Glutamatergic neuron (in vitro differentiated cells): ENCODE results near the gene CATSPER1. TPM values are rescaled to one million over a fixed set of nuclear protein-coding genes. Genes with fewer than 3 reads are reported as not detected.
A peak's percentile ranks its signal among the peaks of the same experiment; 100 is the strongest.

Experiments
- DNase-seq: peaks from one replicate; pipeline ENCODE4 v3.0.0; 2022
- H3K27ac Mint-ChIP-seq: one replicate; pipeline ENCODE4 v1.8.0; 2020; ENCODE audit warnings: mild to moderate bottlenecking, mixed read lengths, inconsistent platforms; ENCODE audit not compliant: unreplicated experiment
- H3K27me3 Mint-ChIP-seq: one replicate; pipeline ENCODE4 v1.8.0; 2020; ENCODE audit warnings: mild to moderate bottlenecking, moderate library complexity, mixed read lengths, inconsistent platforms; ENCODE audit not compliant: unreplicated experiment
- H3K36me3 Mint-ChIP-seq: one replicate; pipeline ENCODE4 v1.8.0; 2020; ENCODE audit warnings: mild to moderate bottlenecking, mixed read lengths, inconsistent platforms; ENCODE audit not compliant: unreplicated experiment
- H3K4me1 Mint-ChIP-seq: one replicate; pipeline ENCODE4 v1.8.0; 2020; ENCODE audit warnings: mild to moderate bottlenecking, low read depth, mixed read lengths, inconsistent platforms; ENCODE audit not compliant: unreplicated experiment
- H3K4me3 Mint-ChIP-seq: one replicate; pipeline ENCODE4 v1.8.0; 2020; ENCODE audit warnings: mild to moderate bottlenecking, mixed read lengths, inconsistent platforms; ENCODE audit not compliant: unreplicated experiment
- H3K9me3 Mint-ChIP-seq: one replicate; pipeline ENCODE4 v1.8.0; 2020; ENCODE audit warnings: mild to moderate bottlenecking, moderate library complexity, mixed read lengths, inconsistent platforms; ENCODE audit not compliant: unreplicated experiment
- long read RNA-seq: library from polyadenylated mRNA; unstranded; transcript quantifications from one replicate; pipeline ENCODE4 v2.0.0, GENCODE V29; 2020; ENCODE audit not compliant: unreplicated experiment
- total RNA-seq: library from RNA; stranded (reverse); fragmentation: NEBNext Ultra II Directional; extraction: Animal tissue kit (Norgen Biotek cat#: 25700); gene quantifications from one replicate; pipeline ENCODE4 v1.2.1, GENCODE V29; 2021; ENCODE audit not compliant: unreplicated experiment
- TF ChIP-seq, protein P1 (sequence below): fragments of 200-600 bp; sonication (generic); IDR thresholded peaks from one replicate; pipeline ENCODE4 v1.5.0; 2021; ENCODE audit not compliant: partially characterized antibody, unreplicated experiment

CATSPER1 gene
- total RNA-seq: not detected
- long read RNA-seq: 0 reads

DNA sequence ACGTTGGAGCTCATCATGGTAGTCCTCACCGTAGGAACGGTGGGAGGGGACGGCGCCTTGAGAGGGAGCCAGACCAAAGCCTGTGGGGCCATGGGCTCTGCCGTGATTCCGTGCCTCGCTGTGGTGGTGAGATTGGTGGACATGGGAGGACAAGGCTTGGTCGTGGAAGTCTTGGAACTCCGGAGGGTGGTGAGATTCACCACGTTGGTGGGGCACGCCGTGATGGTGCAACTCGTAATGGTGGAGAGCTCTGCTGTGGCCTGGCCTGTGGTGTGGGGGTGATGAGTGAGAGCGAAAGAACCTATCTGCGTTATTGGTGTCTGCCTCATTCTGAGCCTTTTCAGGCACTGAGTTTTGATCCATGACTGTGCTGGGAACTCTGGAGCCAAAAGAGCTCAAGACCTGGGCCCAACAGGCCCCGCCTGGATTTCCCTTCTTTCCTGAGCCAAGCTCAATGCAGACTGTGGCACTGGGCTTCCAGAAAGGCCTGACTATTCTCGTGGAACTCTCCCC lies at the start of gene CATSPER1:
TSS of gene CATSPER1 (minus strand) at position 463 of the 513 bp plus-strand sequence. CDS start at position 363, 100 bp downstream.
- H3K27ac Mint-ChIP-seq: no peak within 1 kb of the TSS
- H3K36me3 Mint-ChIP-seq: no peaks in the 10 kb centered on the region
- peaks cover 17% of the 10 kb centered on the region for H3K27me3 Mint-ChIP-seq
- TF ChIP-seq, protein P1, sequence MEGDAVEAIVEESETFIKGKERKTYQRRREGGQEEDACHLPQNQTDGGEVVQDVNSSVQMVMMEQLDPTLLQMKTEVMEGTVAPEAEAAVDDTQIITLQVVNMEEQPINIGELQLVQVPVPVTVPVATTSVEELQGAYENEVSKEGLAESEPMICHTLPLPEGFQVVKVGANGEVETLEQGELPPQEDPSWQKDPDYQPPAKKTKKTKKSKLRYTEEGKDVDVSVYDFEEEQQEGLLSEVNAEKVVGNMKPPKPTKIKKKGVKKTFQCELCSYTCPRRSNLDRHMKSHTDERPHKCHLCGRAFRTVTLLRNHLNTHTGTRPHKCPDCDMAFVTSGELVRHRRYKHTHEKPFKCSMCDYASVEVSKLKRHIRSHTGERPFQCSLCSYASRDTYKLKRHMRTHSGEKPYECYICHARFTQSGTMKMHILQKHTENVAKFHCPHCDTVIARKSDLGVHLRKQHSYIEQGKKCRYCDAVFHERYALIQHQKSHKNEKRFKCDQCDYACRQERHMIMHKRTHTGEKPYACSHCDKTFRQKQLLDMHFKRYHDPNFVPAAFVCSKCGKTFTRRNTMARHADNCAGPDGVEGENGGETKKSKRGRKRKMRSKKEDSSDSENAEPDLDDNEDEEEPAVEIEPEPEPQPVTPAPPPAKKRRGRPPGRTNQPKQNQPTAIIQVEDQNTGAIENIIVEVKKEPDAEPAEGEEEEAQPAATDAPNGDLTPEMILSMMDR: no peak
- H3K4me3 Mint-ChIP-seq: no peak within 1 kb of the TSS
- DNase-seq: no peak
- H3K9me3 Mint-ChIP-seq: peaks cover 5% of the 10 kb centered on the region
- no peaks in the 10 kb centered on the region for H3K4me1 Mint-ChIP-seq

DNA sequence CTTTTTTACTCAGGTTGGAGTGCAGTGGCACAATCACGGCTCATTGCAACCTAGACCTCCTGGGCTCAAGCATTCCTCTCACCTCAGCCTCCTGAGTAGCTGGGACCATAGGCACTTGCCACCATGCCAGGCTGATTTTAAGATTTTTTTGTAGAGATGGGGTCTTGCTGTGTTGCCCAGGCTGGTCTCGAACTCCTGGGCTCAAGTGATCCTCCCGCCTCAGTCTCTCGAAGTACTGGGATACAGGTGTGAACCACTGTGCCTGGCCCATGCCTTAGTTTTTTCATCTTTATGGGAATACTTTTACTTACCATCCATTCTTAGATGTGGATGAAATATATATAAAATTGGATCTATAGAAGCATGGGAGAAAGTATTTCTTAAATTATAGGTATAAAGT lies 49.0 kb upstream of the CATSPER1 start:
- no peaks in the 10 kb centered on the region for H3K27me3 Mint-ChIP-seq
- H3K4me3 Mint-ChIP-seq: no peak overlapping the region
- H3K4me1 Mint-ChIP-seq: peaks cover 18% of the 10 kb centered on the region

DNA sequence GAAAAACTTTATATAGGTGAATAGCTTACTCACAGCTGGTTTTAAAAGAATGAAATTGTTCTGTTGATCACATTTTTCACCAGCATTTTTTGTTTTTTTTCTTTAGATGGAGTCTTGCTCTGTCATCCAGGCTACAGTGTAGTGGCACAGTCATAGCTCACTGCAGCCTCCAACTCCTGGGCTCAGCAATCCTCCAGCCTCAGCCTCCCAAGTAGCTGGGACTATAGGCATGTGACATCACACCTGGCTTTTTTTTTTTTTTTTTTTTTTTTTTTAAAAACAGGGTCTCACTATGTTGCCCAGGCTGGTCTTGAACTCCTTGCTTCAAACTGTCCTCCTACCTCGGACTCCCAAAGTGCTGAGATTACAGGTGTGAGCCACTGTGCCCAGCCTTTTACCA lies 47.4 kb upstream of the CATSPER1 start:
- TF ChIP-seq, protein P1: no peak
- Mint-ChIP-seq H3K9me3 (peaks cover 9% of the 10 kb centered on the region), H3K4me3 (no peak overlapping the region), H3K4me1 (peaks cover 27% of the 10 kb centered on the region), H3K27ac (no peak overlapping the region), H3K27me3 (peaks cover 5% of the 10 kb centered on the region), H3K36me3 (peaks cover 4% of the 10 kb centered on the region)
- DNase-seq: no peak

More for the DNA sequence above, 49.0 kb upstream of the CATSPER1 start:
- TF ChIP-seq, protein P1: no peak
- Mint-ChIP-seq H3K27ac (no peak overlapping the region), H3K9me3 (peaks cover 2% of the 10 kb centered on the region), H3K36me3 (no peaks in the 10 kb centered on the region)
- no peak for DNase-seq

DNA sequence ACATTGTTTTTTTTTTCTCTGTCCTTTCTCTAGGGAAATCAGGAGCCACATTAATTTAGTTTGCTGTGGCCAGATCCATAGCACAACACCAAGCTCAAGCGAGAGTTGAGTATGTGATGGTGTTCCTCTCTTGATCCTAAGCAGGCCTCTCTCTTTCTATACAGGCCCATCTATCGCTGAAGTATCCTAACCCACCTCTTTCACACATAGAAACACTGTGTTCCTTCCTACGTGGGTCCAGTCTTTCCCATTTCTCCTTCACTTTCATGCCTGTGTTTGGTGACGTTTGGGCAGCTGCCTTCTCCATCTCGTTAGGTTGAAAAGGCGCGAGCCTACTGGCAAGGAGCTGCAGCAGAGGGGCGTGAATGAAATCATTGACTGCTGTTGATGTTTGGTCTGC lies 46.2 kb upstream of the CATSPER1 start:
- Mint-ChIP-seq H3K36me3 (peaks cover 4% of the 10 kb centered on the region), H3K27me3 (peaks cover 5% of the 10 kb centered on the region), H3K9me3 (peaks cover 12% of the 10 kb centered on the region), H3K4me3 (peak overlapping the region; percentile 45), H3K4me1 (peaks cover 31% of the 10 kb centered on the region), H3K27ac (peak overlapping the region; percentile 42)
- TF ChIP-seq, protein P1: no peak
- DNase-seq: no peak

DNA sequence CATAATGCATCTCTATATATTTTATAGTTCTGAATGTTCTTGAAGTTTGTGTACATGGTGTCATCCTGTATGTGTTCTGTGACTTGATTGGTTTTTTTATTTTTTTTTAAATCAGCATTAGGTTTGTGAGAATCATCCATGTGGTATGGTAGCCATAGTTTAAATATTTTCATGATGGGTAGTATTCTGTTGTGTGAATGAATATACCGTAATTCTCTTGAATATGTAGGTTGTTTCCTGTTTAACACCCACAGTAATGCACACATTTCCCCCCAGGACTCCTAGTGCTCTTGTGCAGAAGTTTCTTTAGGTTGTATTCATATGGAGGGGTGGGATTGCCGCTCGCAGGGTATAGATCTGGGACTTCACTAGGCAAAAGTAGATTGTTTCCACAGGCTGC lies 45.8 kb upstream of the CATSPER1 start:
- Mint-ChIP-seq H3K27ac (no peak overlapping the region), H3K4me1 (peaks cover 31% of the 10 kb centered on the region), H3K9me3 (peaks cover 12% of the 10 kb centered on the region), H3K27me3 (peaks cover 5% of the 10 kb centered on the region), H3K4me3 (peak overlapping the region; percentile 85), H3K36me3 (peaks cover 4% of the 10 kb centered on the region)
- no peak for DNase-seq
- TF ChIP-seq, protein P1: no peak
